Neural cell (in vitro differentiated cells): ENCODE results near the gene ZIC1. TPM values are rescaled to one million over a fixed set of nuclear protein-coding genes. Genes with fewer than 3 reads are reported as not detected.

Experiments
- H2AFZ ChIP-seq: fragments of 200-600, 300-800 bp; sonication (generic), shearing (Covaris generic); 2 replicates; pipeline ENCODE4 v1.6.0; 2014; ENCODE audit warnings: low read depth, mild to moderate bottlenecking, antibody characterized with exemption, low read length, moderate library complexity
- H3F3A ChIP-seq: fragments of 200-600 bp; shearing (Covaris generic); 2 replicates; pipeline ENCODE4 v1.6.1; 2016; ENCODE audit warnings: mild to moderate bottlenecking, moderate library complexity, mixed read lengths, antibody characterized with exemption, low read length; ENCODE audit not compliant: insufficient read depth, poor library complexity, severe bottlenecking
- H3K27ac ChIP-seq: fragments of 200-600, 300-800 bp; sonication (generic), shearing (Covaris generic); 2 replicates; pipeline ENCODE4 v1.5.1; 2014; ENCODE audit warnings: mild to moderate bottlenecking, low read length, moderate library complexity
- H3K27me3 ChIP-seq: fragments of 300-800, 200-600 bp; sonication (generic), shearing (Covaris generic); 2 replicates; pipeline ENCODE4 v1.6.0; 2014; ENCODE audit warnings: mild to moderate bottlenecking, low read depth, low read length, moderate library complexity; ENCODE audit not compliant: insufficient read depth
- H3K36me3 ChIP-seq: fragments of 300-800, 200-600 bp; sonication (generic), shearing (Covaris generic); 2 replicates; pipeline ENCODE4 v1.5.1; 2014; ENCODE audit warnings: mild to moderate bottlenecking, antibody characterized with exemption, low read length, moderate library complexity; ENCODE audit not compliant: insufficient read depth
- H3K4me2 ChIP-seq: fragments of 300-800, 200-600 bp; sonication (generic), shearing (Covaris generic); 2 replicates; pipeline ENCODE4 v1.6.0; 2014; ENCODE audit warnings: mild to moderate bottlenecking, low read length
- H3K4me3 ChIP-seq: fragments of 300-800, 200-600 bp; sonication (generic), shearing (Covaris generic); 2 replicates; pipeline ENCODE4 v1.5.1; 2014; ENCODE audit warnings: mild to moderate bottlenecking, low read length, moderate library complexity
- H3K79me2 ChIP-seq: fragments of 200-600 bp; shearing (Covaris generic); replicated peaks from 2 replicates; pipeline ENCODE4 v1.6.0; 2014; ENCODE audit warnings: mild to moderate bottlenecking, low read length, moderate library complexity; ENCODE audit not compliant: insufficient read depth
- H3K9ac ChIP-seq: fragments of 300-800, 200-600 bp; sonication (generic), shearing (Covaris generic); 2 replicates; pipeline ENCODE4 v1.6.1; 2016; ENCODE audit warnings: mild to moderate bottlenecking, low read length, mixed read lengths
- H3K9me2 ChIP-seq: fragments of 200-600 bp; shearing (Covaris generic); 2 replicates; pipeline ENCODE4 v1.6.1; 2016; ENCODE audit warnings: mild to moderate bottlenecking, low read length, mixed read lengths; ENCODE audit not compliant: insufficient read depth
- H3K9me3 ChIP-seq: fragments of 200-600, 300-800 bp; sonication (generic), shearing (Covaris generic); 2 replicates; pipeline ENCODE4 v1.6.1; 2016; ENCODE audit warnings: mild to moderate bottlenecking, mixed run types, low read length, moderate library complexity, mixed read lengths
- H4K20me1 ChIP-seq: fragments of 200-600 bp; shearing (Covaris generic); 2 replicates; pipeline ENCODE4 v1.6.1; 2016; ENCODE audit warnings: mild to moderate bottlenecking, mixed run types; ENCODE audit not compliant: insufficient read depth
- CTCF ChIP-seq: fragments of 450-650 bp; IDR thresholded peaks from 2 replicates; pipeline ENCODE4 v1.5.1; 2014; ENCODE audit warnings: antibody characterized with exemption, mild to moderate bottlenecking, moderate library complexity; ENCODE audit not compliant: poor library complexity, severe bottlenecking
- EP300 ChIP-seq: fragments of 450-650 bp; conservative IDR thresholded peaks from 2 replicates; pipeline ENCODE4 v1.6.1; 2014; ENCODE audit warnings: antibody characterized with exemption, mild to moderate bottlenecking, moderate library complexity; ENCODE audit not compliant: poor library complexity, severe bottlenecking
- EZH2 ChIP-seq: fragments of 200-600, 300-800 bp; shearing (Covaris generic), sonication (generic); IDR thresholded peaks from 2 replicates; pipeline ENCODE4 v1.6.1; 2014; ENCODE audit warnings: antibody characterized with exemption, low read length, borderline replicate concordance, mild to moderate bottlenecking; ENCODE audit not compliant: insufficient read depth, poor library complexity, severe bottlenecking
- MXI1 ChIP-seq: fragments of 450-650 bp; conservative IDR thresholded peaks from 2 replicates; pipeline ENCODE4 v1.6.1; 2014; ENCODE audit warnings: antibody characterized with exemption, mild to moderate bottlenecking; ENCODE audit not compliant: poor library complexity, severe bottlenecking
- POLR2AphosphoS5 ChIP-seq: IDR thresholded peaks from 2 replicates; pipeline ENCODE4 v1.6.1; 2012
- RAD21 ChIP-seq: fragments of 450-650 bp; conservative IDR thresholded peaks from 2 replicates; pipeline ENCODE4 v1.6.1; 2014; ENCODE audit warnings: antibody characterized with exemption, mild to moderate bottlenecking, moderate library complexity
- REST ChIP-seq: IDR thresholded peaks from 2 replicates; pipeline ENCODE4 v1.6.1; 2012; ENCODE audit warnings: borderline replicate concordance
- polyA plus RNA-seq: library from polyadenylated mRNA; depleted of rRNA; stranded (reverse); fragments of >200 nt; gene quantifications from 2 replicates; pipeline ENCODE4 v1.2.3, GENCODE V29; 2014

ZIC1 gene
- polyA plus RNA-seq, 1 donor from 2014 or later: 183 TPM

GRCh38 chr3:147412261-147412916 is 3.2 kb downstream of the ZIC1 start:
- Histone ChIP-seq H3K79me2 (peaks cover 96% of the 10 kb centered on the region), H3K36me3 (no peaks in the 10 kb centered on the region), H3K4me3 (peak overlapping the region; percentile 92), H3K9me2 (no peaks in the 10 kb centered on the region), H3K4me2 (peak overlapping the region; percentile 89), H4K20me1 (no peaks in the 10 kb centered on the region), H3K27ac (peak overlapping the region; percentile 92), H3K9ac (peak overlapping the region; percentile 80), H3F3A (peaks cover 5% of the 10 kb centered on the region), H2AFZ (no peak overlapping the region), H3K9me3 (no peaks in the 10 kb centered on the region), H3K27me3 (peaks cover 12% of the 10 kb centered on the region)
- TF ChIP-seq EZH2 (no peak), MXI1 (peak; percentile 42), POLR2AphosphoS5 (peak; percentile 47), EP300 (no peak), RAD21 (no peak), CTCF (no peak)

- H3K9me2 ChIP-seq: no peaks in the 10 kb centered on the region
- peaks cover 96% of the 10 kb centered on the region for H3K79me2 ChIP-seq
- H3K4me3 ChIP-seq: peak overlapping the region; percentile 92
- H3K27me3 ChIP-seq: peaks cover 7% of the 10 kb centered on the region
- no peak for TF ChIP-seq RAD21
- TF ChIP-seq REST: peak; percentile 19
- H3K4me2 ChIP-seq: peak overlapping the region; percentile 89
- H4K20me1 ChIP-seq: no peaks in the 10 kb centered on the region
- H3K9ac ChIP-seq: peak overlapping the region; percentile 80
- peak overlapping the region; percentile 92 for H3K27ac ChIP-seq
- no peaks in the 10 kb centered on the region for H3K36me3 ChIP-seq
- no peaks in the 10 kb centered on the region for H3K9me3 ChIP-seq
- H2AFZ ChIP-seq: no peak overlapping the region
- H3F3A ChIP-seq: peaks cover 5% of the 10 kb centered on the region
These were observed 3.9 kb downstream of the ZIC1 start for GRCh38 chr3:147412917-147413685.
